Effector memory CD8-positive, alpha-beta T cell (primary cell): Measurements from ENCODE around the gene TYW1.
"Not testable (repeated sequence)": the region's sequence is repeated elsewhere in the genome, so short reads cannot be mapped to it uniquely, and the experiment has no call there.

ENCODE experiments used
- ATAC-seq: fragments of 150-1000 bp; cut with Tn5 transposase; replicated peaks from 2 replicates; pipeline ENCODE4 v1.10.0; 2021; ENCODE audit warnings: mild to moderate bottlenecking, moderate library complexity
- DNase-seq, 3 experiments: peaks; one replicate each; pipeline ENCODE4 v3.0.0; 2021
- H3K27ac Mint-ChIP-seq, 2 donors: one replicate each; pipeline ENCODE4 v1.8.0; 2022; ENCODE audit warnings: mild to moderate bottlenecking in 2 of 2, mixed read lengths in 2 of 2, moderate library complexity in 2 of 2
- H3K27me3 Mint-ChIP-seq, 2 donors: one replicate each; pipeline ENCODE4 v1.8.0; 2022; ENCODE audit warnings: mixed read lengths in 2 of 2
- H3K36me3 Mint-ChIP-seq: one replicate; pipeline ENCODE4 v1.8.0; 2022; ENCODE audit warnings: mild to moderate bottlenecking, moderate library complexity, mixed read lengths; ENCODE audit not compliant: insufficient read depth
- H3K4me1 Mint-ChIP-seq, 2 donors: one replicate each; pipeline ENCODE4 v1.8.0; 2022; ENCODE audit warnings: low read depth in 2 of 2, mixed read lengths in 2 of 2
- H3K4me3 Mint-ChIP-seq, 2 donors: one replicate each; pipeline ENCODE4 v1.8.0; 2022; ENCODE audit warnings: mild to moderate bottlenecking in 2 of 2, mixed read lengths in 2 of 2, moderate library complexity in 2 of 2
- H3K9me3 Mint-ChIP-seq, 2 donors: one replicate each; pipeline ENCODE4 v1.8.0; 2022; ENCODE audit warnings: mixed read lengths in 2 of 2

Gene TYW1

GRCh38 chr7:66969001-66969400 is 27.6 kb upstream of the TYW1 start:
- H3K36me3 Mint-ChIP-seq = not testable (repeated sequence)

GRCh38 chr7:66970310-66970709 is 26.3 kb upstream of the TYW1 start:
- DNase-seq (no peak), ATAC-seq (no peak)
- no peaks in the 10 kb centered on the region for H3K4me1 Mint-ChIP-seq
- no peaks in the 10 kb centered on the region for H3K9me3 Mint-ChIP-seq
- peaks cover 2% of the 10 kb centered on the region for H3K36me3 Mint-ChIP-seq
- no peak overlapping the region for H3K27ac Mint-ChIP-seq
- H3K4me3 Mint-ChIP-seq = no peak overlapping the region
- H3K27me3 Mint-ChIP-seq = no peaks in the 10 kb centered on the region

More at GRCh38 chr7:66969001-66969400, 27.6 kb upstream of the TYW1 start:
- not testable (repeated sequence) for DNase-seq, ATAC-seq, H3K9me3 Mint-ChIP-seq, H3K27ac Mint-ChIP-seq, H3K4me3 Mint-ChIP-seq, H3K27me3 Mint-ChIP-seq, H3K4me1 Mint-ChIP-seq

GRCh38 chr7:66974986-66975590 is 21.5 kb upstream of the TYW1 start:
- Mint-ChIP-seq H3K9me3 (peaks cover 4 to 7% of the 10 kb centered on the region in 2 donors), H3K36me3 (peaks cover 6% of the 10 kb centered on the region), H3K27me3 (no peaks in the 10 kb centered on the region), H3K4me3 (no peak overlapping the region), H3K27ac (no peak overlapping the region), H3K4me1 (no peaks in the 10 kb centered on the region)
- ATAC-seq = no peak
- no peak for DNase-seq

GRCh38 chr7:66978312-66978711 is 18.3 kb upstream of the TYW1 start:
- H3K36me3 Mint-ChIP-seq, H3K4me1 Mint-ChIP-seq, H3K27me3 Mint-ChIP-seq, H3K27ac Mint-ChIP-seq, ATAC-seq, H3K4me3 Mint-ChIP-seq, DNase-seq: not testable (repeated sequence)
- peaks cover 6 to 15% of the 10 kb centered on the region in 2 donors for H3K9me3 Mint-ChIP-seq

- ATAC-seq, H3K4me3 Mint-ChIP-seq, H3K27me3 Mint-ChIP-seq, H3K27ac Mint-ChIP-seq, H3K4me1 Mint-ChIP-seq, DNase-seq, H3K36me3 Mint-ChIP-seq: not testable (repeated sequence)
- H3K9me3 Mint-ChIP-seq = peaks cover 6 to 15% of the 10 kb centered on the region in 2 donors
Observed at GRCh38 chr7:66979013-66979412, 17.6 kb upstream of the TYW1 start.

- not testable (repeated sequence) for H3K4me1 Mint-ChIP-seq, H3K4me3 Mint-ChIP-seq, ATAC-seq, H3K27me3 Mint-ChIP-seq, H3K27ac Mint-ChIP-seq, DNase-seq
- Mint-ChIP-seq H3K9me3 (peaks cover 6 to 15% of the 10 kb centered on the region in 2 donors), H3K36me3 (peaks cover 13% of the 10 kb centered on the region)
Observed at GRCh38 chr7:66980336-66980735, 16.3 kb upstream of the TYW1 start.

GRCh38 chr7:66989552-66989951 is 7.1 kb upstream of the TYW1 start:
- H3K9me3 Mint-ChIP-seq, ATAC-seq, H3K4me3 Mint-ChIP-seq, DNase-seq, H3K27ac Mint-ChIP-seq, H3K27me3 Mint-ChIP-seq: not testable (repeated sequence)
- Mint-ChIP-seq H3K36me3 (peaks cover 95% of the 10 kb centered on the region), H3K4me1 (peaks cover 7 to 12% of the 10 kb centered on the region in 2 donors)

- DNase-seq, H3K9me3 Mint-ChIP-seq, H3K27me3 Mint-ChIP-seq, ATAC-seq: not testable (repeated sequence)
- Mint-ChIP-seq H3K4me1 (peaks cover 17 to 23% of the 10 kb centered on the region in 2 donors), H3K36me3 (peaks cover 72% of the 10 kb centered on the region), H3K27ac (peak overlapping the region; percentile 99), H3K4me3 (peak overlapping the region; percentile 93 to 95)
Observed at GRCh38 chr7:66994051-66994450, 2.6 kb upstream of the TYW1 start.

- H3K4me1 Mint-ChIP-seq = peaks cover 17 to 23% of the 10 kb centered on the region in 2 donors
- H3K27me3 Mint-ChIP-seq, H3K9me3 Mint-ChIP-seq: not testable (repeated sequence)
- ATAC-seq (peak; percentile 63), DNase-seq (peak; percentile 52 to 58 (median 55))
- peaks cover 71% of the 10 kb centered on the region for H3K36me3 Mint-ChIP-seq
- H3K27ac Mint-ChIP-seq = peak overlapping the region; percentile 99
- H3K4me3 Mint-ChIP-seq = peak overlapping the region; percentile 93 to 95
Observed at GRCh38 chr7:66994691-66995049, 2.0 kb upstream of the TYW1 start.

- H3K27me3 Mint-ChIP-seq, H3K9me3 Mint-ChIP-seq: not testable (repeated sequence)
- peak; percentile 92 to 94 (median 93) for DNase-seq
- H3K4me3 Mint-ChIP-seq = peak within 1 kb of the TSS; percentile 93 to 95
- peaks cover 17 to 23% of the 10 kb centered on the region in 2 donors for H3K4me1 Mint-ChIP-seq
- peaks cover 65% of the 10 kb centered on the region for H3K36me3 Mint-ChIP-seq
- H3K27ac Mint-ChIP-seq = peak within 1 kb of the TSS; percentile 99
- peak; percentile 60 for ATAC-seq
Observed at GRCh38 chr7:66995050-66995776, 1.4 kb upstream of the TYW1 start, which contains the start of gene SBDS. Gene SBDS (minus strand): TSS chr7:66995586. CDS start chr7:66995417, 169 bp downstream.

GRCh38 chr7:67000601-67001258 is 4.1 kb downstream of the TYW1 start:
- not testable (repeated sequence) for H3K9me3 Mint-ChIP-seq, H3K4me3 Mint-ChIP-seq, H3K4me1 Mint-ChIP-seq, ATAC-seq, H3K27ac Mint-ChIP-seq, H3K27me3 Mint-ChIP-seq
- DNase-seq = peak in 1 of 3 experiments; percentile 20
- peaks cover 26% of the 10 kb centered on the region for H3K36me3 Mint-ChIP-seq

GRCh38 chr7:67004145-67004544 is 7.5 kb downstream of the TYW1 start:
- ATAC-seq, DNase-seq, H3K4me1 Mint-ChIP-seq, H3K9me3 Mint-ChIP-seq, H3K27me3 Mint-ChIP-seq, H3K27ac Mint-ChIP-seq, H3K4me3 Mint-ChIP-seq: not testable (repeated sequence)
- H3K36me3 Mint-ChIP-seq = peaks cover 44% of the 10 kb centered on the region

- no peaks in the 10 kb centered on the region for H3K27me3 Mint-ChIP-seq
- peaks cover 0 to 4% of the 10 kb centered on the region in 2 donors for H3K4me1 Mint-ChIP-seq
- H3K4me3 Mint-ChIP-seq = no peak overlapping the region
- ATAC-seq (no peak), DNase-seq (no peak)
- H3K36me3 Mint-ChIP-seq = peaks cover 62% of the 10 kb centered on the region
- no peaks in the 10 kb centered on the region for H3K9me3 Mint-ChIP-seq
- no peak overlapping the region for H3K27ac Mint-ChIP-seq
Observed at GRCh38 chr7:67006965-67007364, 10.3 kb downstream of the TYW1 start.
